ENCODE data around the gene CYP27B1.

The CYP27B1 gene

GRCh38 chr12:57755454-57756372 is 11.2 kb downstream of the CYP27B1 start:
- no peaks in the 10 kb centered on the region for H3K9me3 Mint-ChIP-seq
- H3K27ac Mint-ChIP-seq: peak overlapping the region; percentile 88
- H3K36me3 Mint-ChIP-seq: peaks cover 11% of the 10 kb centered on the region
- DNase-seq (ENCODE audit: low spot score in 2 of 2) (peak in 1 of 2 donors; percentile 46), ATAC-seq (ENCODE audit: low read depth) (peak; percentile 14)
- H3K27me3 Mint-ChIP-seq: no peaks in the 10 kb centered on the region
- H3K4me1 Mint-ChIP-seq: peaks cover 52% of the 10 kb centered on the region
- H3K4me3 Mint-ChIP-seq: peak overlapping the region; percentile 90

DNA sequence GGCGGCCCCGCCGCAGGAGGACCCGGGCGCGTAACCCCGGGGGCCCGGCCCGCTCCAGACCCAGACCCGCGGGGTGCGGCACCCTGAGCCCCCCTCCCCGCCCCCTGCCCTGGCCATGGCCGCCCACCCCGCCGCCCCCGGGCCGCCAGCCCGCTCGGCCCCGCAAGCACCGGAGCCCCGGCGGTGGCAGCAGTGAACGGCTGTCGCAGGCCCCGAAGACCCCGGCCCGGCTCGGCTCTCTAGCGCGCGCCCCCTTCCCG is 11.8 kb downstream of the CYP27B1 start:
- H3K4me1 Mint-ChIP-seq: peaks cover 52% of the 10 kb centered on the region
- H3K9me3 Mint-ChIP-seq: no peaks in the 10 kb centered on the region
- H3K27me3 Mint-ChIP-seq: no peaks in the 10 kb centered on the region
- ATAC-seq (ENCODE audit: low read depth) (no peak), DNase-seq (ENCODE audit: low spot score in 2 of 2) (no peak)
- H3K27ac Mint-ChIP-seq: no peak overlapping the region
- no peak overlapping the region for H3K4me3 Mint-ChIP-seq
- peaks cover 11% of the 10 kb centered on the region for H3K36me3 Mint-ChIP-seq

GRCh38 chr12:57754411-57755193 is 12.3 kb downstream of the CYP27B1 start, which contains the start of gene MARCHF9:
MARCHF9 (plus strand) TSS chr12:57755103; CDS start chr12:57755529, 426 bp downstream.
- Mint-ChIP-seq H3K9me3 (no peaks in the 10 kb centered on the region), H3K27ac (peak within 1 kb of the TSS; percentile 88), H3K27me3 (no peaks in the 10 kb centered on the region), H3K4me1 (peaks cover 47% of the 10 kb centered on the region), H3K4me3 (peak within 1 kb of the TSS; percentile 90), H3K36me3 (peaks cover 11% of the 10 kb centered on the region)
- DNase-seq (ENCODE audit: low spot score in 2 of 2) (peak; percentile 56 to 60), ATAC-seq (ENCODE audit: low read depth) (peak; percentile 23)

- no peak for ATAC-seq (ENCODE audit: low read depth)
- Mint-ChIP-seq H3K4me3 (peak overlapping the region; percentile 87), H3K27ac (peak overlapping the region; percentile 85), H3K9me3 (no peaks in the 10 kb centered on the region), H3K27me3 (no peaks in the 10 kb centered on the region), H3K4me1 (peaks cover 43% of the 10 kb centered on the region), H3K36me3 (peaks cover 13% of the 10 kb centered on the region)
- DNase-seq (ENCODE audit: low spot score in 2 of 2): no peak
Observed at GRCh38 chr12:57753756-57754337, 13.0 kb downstream of the CYP27B1 start.

DNA sequence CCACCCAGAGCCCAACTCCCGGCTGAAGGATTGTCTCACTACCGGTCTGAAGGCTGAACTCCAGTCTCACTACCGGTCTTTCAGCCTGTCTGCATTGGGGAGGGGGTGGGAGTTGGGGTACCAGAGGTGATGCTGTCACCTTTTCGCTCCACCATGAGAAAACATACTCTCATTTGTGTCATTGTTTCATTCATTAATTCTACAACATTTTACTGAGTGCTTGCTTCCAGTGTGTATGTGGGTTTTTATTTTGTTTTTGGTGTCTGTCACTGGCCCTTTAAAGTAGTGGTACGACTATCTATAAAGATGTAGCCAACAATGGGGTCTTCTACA is 14.2 kb downstream of the CYP27B1 start:
- no peaks in the 10 kb centered on the region for H3K9me3 Mint-ChIP-seq

GRCh38 chr12:57751788-57752667 is 14.8 kb downstream of the CYP27B1 start, which contains the start of gene CDK4:
CDK4 (minus strand) TSS chr12:57752310; CDS start chr12:57751717, 593 bp downstream.
- DNase-seq (ENCODE audit: low spot score in 2 of 2): peak; percentile 97 to 98
- Mint-ChIP-seq H3K4me3 (peak within 1 kb of the TSS; percentile 86), H3K27ac (peak within 1 kb of the TSS; percentile 85), H3K27me3 (no peaks in the 10 kb centered on the region), H3K9me3 (no peaks in the 10 kb centered on the region), H3K36me3 (peaks cover 17% of the 10 kb centered on the region), H3K4me1 (peaks cover 38% of the 10 kb centered on the region)
- peak; percentile 79 for ATAC-seq (ENCODE audit: low read depth)

More for the DNA sequence above, 14.2 kb downstream of the CYP27B1 start:
- Mint-ChIP-seq H3K27me3 (no peaks in the 10 kb centered on the region), H3K4me1 (peaks cover 38% of the 10 kb centered on the region), H3K4me3 (peak overlapping the region; percentile 86), H3K36me3 (peaks cover 12% of the 10 kb centered on the region), H3K27ac (peak overlapping the region; percentile 85)
- DNase-seq (ENCODE audit: low spot score in 2 of 2) (no peak), ATAC-seq (ENCODE audit: low read depth) (no peak)

GRCh38 chr12:57751432-57751787 is 15.5 kb downstream of the CYP27B1 start:
- no peak for DNase-seq (ENCODE audit: low spot score in 2 of 2)
- Mint-ChIP-seq H3K27ac (peak overlapping the region; percentile 85), H3K9me3 (no peaks in the 10 kb centered on the region), H3K4me1 (peaks cover 36% of the 10 kb centered on the region), H3K4me3 (peak overlapping the region; percentile 86), H3K36me3 (peaks cover 18% of the 10 kb centered on the region), H3K27me3 (no peaks in the 10 kb centered on the region)
- ATAC-seq (ENCODE audit: low read depth): no peak

DNA sequence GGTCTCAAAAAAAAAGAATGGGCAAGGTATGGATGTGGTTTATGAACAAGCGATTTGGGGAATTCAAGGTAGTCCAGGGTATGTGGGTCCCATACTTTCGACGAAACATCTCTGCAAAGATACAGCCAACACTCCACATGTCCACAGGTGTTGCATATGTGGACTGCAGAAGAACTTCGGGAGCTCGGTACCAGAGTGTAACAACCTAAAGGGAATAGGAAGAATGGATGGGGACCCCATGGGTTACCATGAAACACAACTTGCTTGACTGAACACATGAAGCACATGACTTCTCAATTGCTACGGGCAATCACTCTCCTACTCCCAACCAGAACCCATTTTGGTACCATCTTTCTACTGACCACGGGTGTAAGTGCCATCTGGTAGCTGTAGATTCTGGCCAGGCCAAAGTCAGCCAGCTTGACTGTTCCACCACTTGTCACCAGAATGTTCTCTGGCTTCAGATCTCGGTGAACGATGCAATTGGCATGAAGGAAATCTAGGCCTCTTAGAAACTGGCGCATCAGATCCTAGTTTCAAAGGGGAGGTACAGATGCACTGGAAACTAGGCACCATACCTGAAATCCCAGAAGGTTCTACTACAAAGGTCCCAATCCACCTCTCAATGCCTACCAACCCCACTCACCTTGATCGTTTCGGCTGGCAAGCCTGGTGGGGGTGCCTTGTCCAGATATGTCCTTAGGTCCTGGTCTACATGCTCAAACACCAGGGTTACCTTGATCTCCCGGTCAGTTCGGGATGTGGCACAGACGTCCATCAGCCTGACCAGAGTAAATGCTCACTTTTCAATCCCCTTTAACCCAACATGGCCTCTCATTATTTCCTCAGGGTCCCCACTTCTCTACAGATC is 16.1 kb downstream of the CYP27B1 start:
- H3K4me1 Mint-ChIP-seq: peaks cover 40% of the 10 kb centered on the region
- H3K27me3 Mint-ChIP-seq: no peaks in the 10 kb centered on the region
- peak overlapping the region; percentile 86 for H3K4me3 Mint-ChIP-seq
- peaks cover 20% of the 10 kb centered on the region for H3K36me3 Mint-ChIP-seq
- H3K27ac Mint-ChIP-seq: peak overlapping the region; percentile 85
- no peak for ATAC-seq (ENCODE audit: low read depth)
- no peak for DNase-seq (ENCODE audit: low spot score in 2 of 2)
- no peaks in the 10 kb centered on the region for H3K9me3 Mint-ChIP-seq

GRCh38 chr12:57749061-57749460 is 17.8 kb downstream of the CYP27B1 start:
- no peaks in the 10 kb centered on the region for H3K27me3 Mint-ChIP-seq
- H3K4me1 Mint-ChIP-seq: peaks cover 45% of the 10 kb centered on the region
- no peak overlapping the region for H3K4me3 Mint-ChIP-seq
- no peak for DNase-seq (ENCODE audit: low spot score in 2 of 2)
- H3K9me3 Mint-ChIP-seq: no peaks in the 10 kb centered on the region
- H3K27ac Mint-ChIP-seq: no peak overlapping the region
- H3K36me3 Mint-ChIP-seq: peaks cover 20% of the 10 kb centered on the region
- ATAC-seq (ENCODE audit: low read depth): no peak

DNA sequence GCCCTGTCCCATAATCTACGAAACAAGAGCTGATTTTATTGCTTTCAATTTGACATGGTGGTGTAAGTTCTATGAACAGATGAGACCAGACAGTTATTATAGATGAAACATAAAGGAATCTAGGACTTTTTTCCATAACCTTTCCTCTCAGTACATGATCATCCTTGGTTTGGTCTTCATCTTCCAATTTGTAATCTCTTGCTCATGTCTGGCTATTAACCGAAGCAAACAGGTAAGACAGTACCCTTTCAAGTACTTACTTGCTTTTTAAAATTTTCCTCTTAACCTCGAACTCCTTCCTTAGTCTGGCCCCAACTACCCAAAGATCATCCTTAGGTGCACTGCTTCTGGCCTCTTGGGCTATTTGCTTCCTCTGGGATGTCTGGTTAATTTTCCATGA is 20.9 kb downstream of the CYP27B1 start:
- DNase-seq (ENCODE audit: low spot score in 2 of 2) (no peak), ATAC-seq (ENCODE audit: low read depth) (no peak)
- peak overlapping the region; percentile 92 for H3K4me3 Mint-ChIP-seq
- H3K4me1 Mint-ChIP-seq: peaks cover 39% of the 10 kb centered on the region
- H3K9me3 Mint-ChIP-seq: no peaks in the 10 kb centered on the region
- H3K27ac Mint-ChIP-seq: peak overlapping the region; percentile 92
- H3K36me3 Mint-ChIP-seq: peaks cover 20% of the 10 kb centered on the region
- H3K27me3 Mint-ChIP-seq: no peaks in the 10 kb centered on the region

GRCh38 chr12:57745485-57745881 is 21.4 kb downstream of the CYP27B1 start:
- peak overlapping the region; percentile 92 for H3K27ac Mint-ChIP-seq
- H3K4me1 Mint-ChIP-seq: peaks cover 44% of the 10 kb centered on the region
- H3K36me3 Mint-ChIP-seq: peaks cover 20% of the 10 kb centered on the region
- no peaks in the 10 kb centered on the region for H3K9me3 Mint-ChIP-seq
- ATAC-seq (ENCODE audit: low read depth) (no peak), DNase-seq (ENCODE audit: low spot score in 2 of 2) (no peak)
- H3K4me3 Mint-ChIP-seq: peak overlapping the region; percentile 92
- H3K27me3 Mint-ChIP-seq: no peaks in the 10 kb centered on the region

DNA sequence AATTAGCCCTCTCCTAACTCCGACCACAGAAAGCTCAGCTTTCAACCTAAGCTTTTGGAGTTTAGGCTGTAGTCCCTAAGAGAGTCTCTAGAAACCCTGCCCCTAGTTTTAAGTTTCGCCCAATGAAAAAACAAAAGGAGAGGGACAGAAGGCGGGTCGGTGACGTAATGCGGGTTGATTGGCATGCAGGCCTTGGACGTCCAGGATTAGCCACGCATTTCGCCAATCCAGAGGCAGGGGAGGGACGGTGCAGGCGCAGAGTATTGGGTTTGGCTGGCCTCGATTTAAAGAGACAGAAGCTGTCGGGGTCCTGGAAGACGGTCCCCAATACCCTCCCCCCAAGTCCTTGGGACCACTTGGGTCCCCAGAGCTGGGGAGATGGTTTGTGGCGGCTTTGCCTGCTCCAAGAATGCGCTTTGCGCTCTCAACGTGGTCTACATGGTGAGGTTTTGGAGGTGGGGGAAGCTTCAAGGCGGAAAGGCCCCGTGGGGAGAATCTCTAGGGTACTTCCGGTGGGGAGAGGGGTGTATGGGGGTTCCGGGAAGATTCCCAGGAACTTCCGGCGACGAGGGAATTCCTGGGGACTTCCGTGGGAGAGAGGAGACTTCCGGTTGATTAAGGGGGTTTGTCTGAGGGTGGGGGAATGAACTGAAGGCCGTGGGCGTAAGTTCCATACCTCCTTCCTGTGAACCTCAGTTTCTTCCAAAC is 21.9 kb downstream of the CYP27B1 start, which contains the start of gene TSPAN31:
TSPAN31 (plus strand) TSS at position 263 of the 708 bp plus-strand sequence; CDS start at position 379, 116 bp downstream.
- peak within 1 kb of the TSS; percentile 92 for H3K27ac Mint-ChIP-seq
- H3K9me3 Mint-ChIP-seq: no peaks in the 10 kb centered on the region
- peak; percentile 80 to 93 for DNase-seq (ENCODE audit: low spot score in 2 of 2)
- H3K4me3 Mint-ChIP-seq: peak within 1 kb of the TSS; percentile 92
- peaks cover 20% of the 10 kb centered on the region for H3K36me3 Mint-ChIP-seq
- ATAC-seq (ENCODE audit: low read depth): peak; percentile 79
- no peaks in the 10 kb centered on the region for H3K27me3 Mint-ChIP-seq
- peaks cover 45% of the 10 kb centered on the region for H3K4me1 Mint-ChIP-seq
